Stimulated activated CD4-positive, alpha-beta T cell treated with anti-CD3 and anti-CD28 coated beads, Interleukin-1b, Interleukin-23, amount 100 ng/mL, for 24 hours (primary cell): ENCODE measurements around the gene MTA3.
A peak's percentile ranks its signal among the peaks of the same experiment; 100 is the strongest.
"Not testable (repeated sequence)": the region's sequence is repeated elsewhere in the genome, so short reads cannot be mapped to it uniquely, and the experiment has no call there.

Experiments used
- DNase-seq, 4 experiments: peaks; one replicate each; pipeline ENCODE4 v3.0.0-alpha.2; 2020; ENCODE audit warnings: low read depth in 4 of 4, low spot score in 1 of 4

MTA3 gene

DNA sequence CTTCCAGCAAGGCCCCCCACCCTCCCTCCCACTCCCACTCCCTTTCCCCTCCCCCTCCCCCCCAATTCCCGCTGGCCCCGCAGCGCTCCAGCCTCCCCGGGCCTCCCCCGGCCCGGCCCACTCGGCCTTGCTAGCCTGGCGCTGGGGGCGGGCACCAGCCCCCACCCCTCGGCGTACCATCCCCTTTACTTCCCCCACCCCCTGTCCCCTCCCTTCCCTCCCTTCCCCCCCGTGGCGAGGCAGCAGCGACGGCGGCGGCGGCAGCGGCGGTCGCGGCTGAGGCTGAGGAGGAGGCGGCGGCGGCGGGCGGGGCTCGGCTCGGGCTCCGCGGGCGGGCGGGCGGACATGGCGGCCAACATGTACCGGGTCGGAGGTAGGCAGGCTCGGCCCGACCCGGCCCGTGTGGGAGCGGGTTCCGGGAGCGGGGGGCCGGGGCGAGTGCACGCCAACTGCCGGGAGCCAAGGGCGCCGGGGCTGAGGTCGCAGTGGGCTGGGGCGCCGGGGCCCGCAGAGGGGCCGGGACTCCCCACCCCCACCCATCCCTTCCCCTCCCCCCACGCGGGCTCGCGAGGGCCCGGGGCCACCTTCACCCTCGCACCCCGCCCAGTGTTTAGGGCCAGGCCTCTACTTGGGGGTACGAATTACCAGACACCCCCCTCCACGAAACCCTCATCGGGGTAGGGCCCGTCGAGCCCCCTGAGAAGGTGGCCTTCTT, at the start of gene MTA3:
MTA3 (plus strand) TSS at position 232 of the 715 bp plus-strand sequence; CDS start at position 346, 114 bp downstream.
- peak; percentile 41 to 56 (median 50) for DNase-seq

DNA sequence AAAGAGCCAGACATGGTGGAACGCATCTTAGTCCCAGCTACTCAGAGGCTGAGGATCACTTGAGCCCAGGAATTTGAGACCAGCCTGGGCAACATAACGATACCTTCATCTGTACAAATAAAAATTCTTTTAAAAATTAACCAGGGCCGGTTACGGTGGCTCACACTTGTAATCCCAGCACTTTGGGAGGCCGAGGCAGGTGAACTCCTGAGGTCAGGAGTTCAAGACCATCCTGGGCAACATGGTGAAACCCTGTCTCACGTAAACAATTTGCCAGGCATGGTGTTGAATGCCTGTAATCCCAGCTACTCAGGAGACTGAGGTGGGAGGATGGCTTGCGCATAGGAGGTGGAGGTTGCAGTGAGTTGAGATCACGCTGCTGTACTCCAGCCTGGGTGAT, 48.8 kb upstream of the MTA3 start:
- DNase-seq = no peak

DNA sequence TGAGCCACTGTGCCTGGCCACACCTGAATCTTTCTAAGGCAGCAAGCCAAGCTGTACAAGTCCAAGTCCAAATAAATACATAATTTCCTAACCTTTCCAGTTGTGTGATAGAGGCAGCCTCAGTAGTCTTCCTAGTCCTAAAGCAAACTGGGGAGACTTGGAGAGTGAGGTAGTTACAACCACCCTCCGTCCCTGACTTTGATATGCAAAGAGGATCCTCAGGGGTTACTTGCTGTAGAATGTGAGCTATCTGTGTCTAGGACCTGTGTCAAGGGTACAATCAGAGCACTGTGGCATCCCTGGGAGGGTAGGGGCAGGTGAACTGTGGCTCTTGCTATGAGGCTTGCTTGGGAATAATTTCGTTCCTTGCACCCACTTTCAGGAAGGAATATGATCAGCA, 46.4 kb upstream of the MTA3 start:
- no peak for DNase-seq

DNA sequence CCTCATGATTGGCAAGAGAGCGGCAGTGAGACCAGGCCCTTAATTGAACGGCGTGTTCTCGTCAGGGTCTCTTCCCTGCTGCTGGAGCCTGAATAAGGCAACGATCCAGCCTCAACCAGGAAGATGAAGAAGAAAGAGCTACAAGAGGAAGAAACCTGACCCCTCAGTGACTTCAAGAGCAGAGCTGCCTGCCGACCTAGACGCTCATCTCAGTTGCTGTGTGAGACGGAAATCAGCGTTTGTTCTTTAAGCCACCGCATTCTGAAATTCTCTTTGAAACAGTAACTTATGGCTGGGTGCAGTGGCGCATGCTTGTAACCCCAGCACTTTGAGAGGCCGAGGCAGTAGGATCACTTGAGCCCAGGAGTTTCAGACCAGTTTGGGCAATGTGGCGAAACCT, 45.1 kb upstream of the MTA3 start:
- no peak for DNase-seq

DNA sequence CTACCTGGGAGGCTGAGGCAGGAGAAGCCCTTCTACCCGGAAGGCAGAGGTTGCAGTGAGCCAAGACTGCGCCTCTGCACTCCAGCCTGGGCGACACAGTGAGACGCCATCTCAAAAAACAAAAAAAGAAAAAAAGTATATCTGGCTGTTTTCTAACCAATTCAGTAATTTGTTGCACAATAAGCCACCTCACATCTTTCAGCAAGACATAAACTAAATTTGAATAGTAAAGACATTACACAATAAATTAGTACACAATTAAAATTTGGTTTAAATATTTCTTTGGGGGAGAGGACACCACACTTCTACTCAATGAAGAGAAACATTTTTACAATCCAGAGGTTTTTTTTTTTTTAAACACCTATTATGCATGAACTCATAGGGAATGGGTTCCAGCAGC, 36.0 kb upstream of the MTA3 start:
- no peak for DNase-seq

DNA sequence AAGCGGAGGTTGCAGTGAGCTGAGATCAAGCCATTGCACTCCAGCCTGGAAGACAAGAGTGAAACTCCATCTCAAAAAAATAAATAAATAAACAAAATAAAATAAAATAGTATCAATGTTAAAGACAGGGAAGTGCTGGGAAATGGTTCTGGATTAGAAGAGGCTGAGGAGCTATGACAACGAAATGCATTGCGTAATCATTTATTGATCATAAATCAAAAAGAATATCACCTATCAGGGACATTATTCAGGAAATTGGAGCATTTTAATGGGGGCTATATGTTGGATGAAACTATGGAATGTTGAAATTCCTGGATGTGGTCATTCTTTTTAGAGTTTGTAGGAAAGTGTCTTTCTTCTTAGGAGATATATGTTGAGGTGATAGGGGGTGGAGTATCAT, 30.9 kb upstream of the MTA3 start:
- DNase-seq = no peak

DNA sequence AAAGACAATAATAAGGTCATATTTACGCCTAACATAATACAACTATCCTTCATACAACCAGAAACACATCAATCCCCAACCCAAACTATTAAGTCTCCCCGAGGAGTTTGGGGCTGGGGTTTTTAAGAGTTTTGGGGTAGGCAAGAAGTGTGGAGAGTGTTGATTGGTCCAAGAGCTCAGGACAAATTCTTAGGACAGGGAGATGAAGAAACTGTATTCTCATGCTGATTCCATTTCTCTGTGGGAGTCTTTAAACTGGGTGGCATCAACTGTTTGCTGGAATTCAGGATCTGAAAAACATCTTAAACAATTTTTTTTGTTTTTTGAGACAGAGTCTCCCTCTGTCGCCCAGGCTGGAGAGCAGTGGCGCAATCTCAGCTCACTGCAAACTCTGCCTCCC, 25.6 kb upstream of the MTA3 start:
- no peak for DNase-seq

DNA sequence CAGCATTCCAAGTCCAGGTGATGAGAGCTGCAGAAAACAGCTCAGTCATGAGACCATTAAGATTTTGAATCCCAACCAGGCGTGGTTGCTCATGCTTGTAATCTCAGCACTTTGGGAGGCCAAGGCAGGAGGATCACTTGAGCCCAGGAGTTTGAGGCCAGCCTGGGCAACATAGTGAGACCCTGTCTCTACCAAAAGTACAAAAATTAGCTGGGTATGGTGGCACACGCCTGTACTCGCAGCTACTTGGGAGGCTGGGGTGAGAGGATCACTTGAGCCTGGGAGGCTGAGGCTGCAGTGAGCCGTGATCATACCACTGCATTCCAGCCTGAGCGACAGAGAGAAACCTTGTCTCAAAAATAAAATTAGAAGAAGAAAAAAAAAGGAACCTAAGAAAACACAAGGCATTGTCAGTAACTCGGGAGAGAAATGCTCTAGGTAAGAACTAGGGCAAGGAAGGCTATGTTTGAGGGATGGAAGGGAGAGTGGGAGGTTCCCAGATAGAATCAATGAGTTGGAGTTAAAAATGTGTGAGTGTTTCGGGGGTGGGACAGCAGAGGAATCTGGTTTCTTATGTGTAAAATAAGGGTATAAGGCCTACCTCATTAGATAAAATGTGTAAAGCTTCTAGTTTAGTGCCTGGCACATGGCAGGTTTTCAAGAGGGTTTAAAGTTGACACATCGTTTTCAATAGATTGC, 23.3 kb upstream of the MTA3 start:
- DNase-seq = no peak

DNA sequence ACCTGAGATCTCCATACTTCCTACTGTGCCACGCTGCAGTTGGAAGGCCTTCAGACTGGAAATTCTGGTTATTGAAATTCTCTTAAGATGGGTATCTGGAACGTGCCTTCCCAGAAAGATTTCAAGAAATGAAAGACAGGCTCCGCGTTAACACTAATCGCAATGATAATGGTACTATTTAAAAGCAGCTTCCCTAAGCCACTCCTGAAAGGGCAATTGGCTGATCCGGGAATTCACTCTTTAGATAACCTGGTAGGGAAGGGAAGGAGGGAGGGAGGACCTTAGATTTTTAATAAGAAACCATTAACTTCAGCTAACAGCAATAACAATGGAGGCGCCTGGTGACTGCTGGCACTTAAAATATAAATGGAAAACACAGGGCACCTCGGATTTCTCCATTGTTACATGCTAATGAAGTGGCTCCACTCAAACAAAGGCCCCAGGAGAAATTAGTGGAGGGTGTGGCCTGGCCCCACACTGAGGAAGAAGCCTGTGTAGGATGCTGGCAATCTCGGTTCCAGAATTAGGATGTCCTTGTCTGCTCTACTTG, 22.5 kb upstream of the MTA3 start:
- DNase-seq = no peak

DNA sequence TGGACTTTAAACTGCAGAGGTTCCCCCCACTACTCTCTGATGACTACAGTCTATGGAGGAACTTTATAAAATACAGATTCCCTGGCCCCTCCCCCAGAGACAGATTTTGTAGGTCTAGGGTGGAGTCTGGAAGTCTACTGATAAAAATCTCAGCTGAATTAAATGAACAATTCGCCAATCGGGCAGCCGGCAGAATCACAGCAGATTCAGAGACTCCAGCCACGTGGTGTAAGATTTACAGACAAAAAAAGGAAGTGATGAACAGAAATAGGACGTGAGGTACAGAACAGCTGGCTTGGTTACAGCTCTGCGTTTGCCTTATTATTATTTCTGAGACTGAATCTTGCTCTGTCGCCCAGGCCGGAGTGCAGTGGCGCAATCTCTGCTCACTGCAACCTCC, 21.4 kb upstream of the MTA3 start:
- DNase-seq = no peak

DNA sequence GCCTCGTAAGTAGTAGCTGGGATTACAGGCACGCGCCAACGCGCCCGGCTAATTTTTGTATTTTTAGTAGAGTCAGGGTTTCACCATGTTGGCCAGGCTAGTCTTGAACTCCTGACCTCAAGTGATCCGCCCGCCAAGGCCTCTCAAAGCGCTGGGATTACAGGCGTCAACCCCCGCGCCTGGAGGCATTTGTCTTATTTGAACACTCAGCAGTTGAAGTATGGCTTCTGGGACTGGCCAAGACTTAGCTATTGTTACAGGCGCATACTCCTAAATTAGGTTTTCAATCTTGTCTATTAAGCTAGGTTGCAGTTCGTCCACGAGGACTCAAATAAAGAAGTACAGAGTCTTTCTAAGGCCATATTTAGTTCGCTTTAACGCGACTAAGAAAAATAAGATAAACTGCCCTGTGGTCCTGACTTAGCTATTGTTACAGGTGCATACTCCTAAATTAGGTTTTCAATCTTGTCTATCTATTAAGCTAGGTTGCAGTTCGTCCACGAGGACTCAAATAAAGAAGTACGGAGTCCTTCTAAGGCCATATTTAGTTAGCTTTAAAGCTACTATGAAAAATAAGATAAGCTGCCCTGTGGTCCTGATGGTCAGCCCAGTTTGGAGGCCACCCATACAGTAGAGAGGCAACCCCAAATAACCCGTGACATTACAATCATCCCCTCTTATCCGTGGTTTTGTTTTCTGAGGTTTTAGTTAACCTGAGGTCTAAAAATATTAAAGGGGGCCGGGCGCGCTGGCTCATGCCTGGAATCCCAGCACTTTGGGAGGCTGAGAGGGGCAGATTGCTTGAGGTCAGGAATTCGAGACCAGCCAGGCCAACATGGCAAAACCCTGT, 20.8 kb upstream of the MTA3 start:
- DNase-seq = no peak

DNA sequence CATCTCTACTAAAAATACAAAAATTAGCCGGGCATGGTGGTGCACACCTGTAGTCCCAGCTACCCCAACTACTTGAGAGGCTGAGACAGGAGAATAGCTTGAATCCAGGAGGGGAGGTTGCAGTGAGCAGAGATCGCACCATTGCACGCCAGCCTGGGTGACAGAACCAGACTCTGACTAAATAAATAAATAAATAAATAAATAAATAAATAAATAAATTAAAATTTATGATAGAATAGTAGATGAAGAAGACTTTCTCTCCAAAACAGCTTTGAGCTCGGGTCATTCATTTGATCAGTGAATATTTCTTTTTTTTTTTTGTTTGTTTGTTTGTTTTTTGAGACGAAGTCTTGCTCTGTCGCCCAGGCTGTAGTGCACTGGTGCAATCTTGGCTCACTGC, 17.6 kb upstream of the MTA3 start:
- DNase-seq = no peak

DNA sequence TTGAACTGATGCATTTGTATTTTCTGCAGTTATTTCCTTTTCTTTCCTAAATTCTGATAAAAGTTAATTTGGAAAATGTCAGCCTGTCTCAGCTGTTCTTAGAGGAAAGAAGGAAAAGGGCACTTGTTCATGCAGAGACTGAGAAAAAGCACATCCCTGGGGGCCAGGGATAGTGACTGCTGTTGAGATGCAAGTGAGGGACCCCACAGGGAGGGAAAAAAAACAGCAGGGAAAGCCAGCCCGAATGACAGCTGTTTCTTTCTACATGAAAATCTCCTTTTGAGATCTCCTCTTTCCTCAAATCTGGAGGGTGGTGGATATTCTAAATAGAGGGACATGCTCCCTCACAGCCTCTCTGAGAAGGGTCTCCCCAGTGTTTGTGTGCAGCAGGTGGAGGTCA, 14.0 kb upstream of the MTA3 start:
- DNase-seq = no peak

DNA sequence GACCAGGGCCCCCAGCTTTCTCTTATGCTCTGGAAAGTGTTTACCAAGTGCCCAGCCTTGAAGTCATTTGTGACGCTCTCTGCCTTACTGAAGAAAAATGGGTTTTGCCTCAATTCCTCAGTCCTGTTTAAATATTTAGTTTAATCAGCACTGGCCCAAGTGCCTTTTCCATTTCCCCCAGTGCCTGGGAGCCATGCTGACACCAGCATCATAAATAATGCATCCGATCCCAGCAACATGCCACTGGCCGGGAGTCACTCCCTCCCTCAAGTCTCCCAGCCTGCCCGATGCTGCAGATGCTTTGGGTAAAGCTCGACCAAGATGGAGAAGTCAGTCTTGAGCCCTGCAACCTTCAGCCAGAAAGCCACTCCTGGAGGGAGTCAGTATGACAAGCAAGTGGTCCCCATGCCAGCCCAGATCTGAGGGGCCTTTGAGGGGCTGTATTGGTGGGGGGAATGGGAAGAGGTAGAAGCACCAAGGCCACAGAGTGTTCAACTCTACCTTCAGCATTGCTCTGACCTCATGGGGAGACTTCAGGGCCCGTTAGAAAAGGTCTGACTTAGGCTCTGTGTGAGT, 12.0 kb upstream of the MTA3 start:
- no peak for DNase-seq

DNA sequence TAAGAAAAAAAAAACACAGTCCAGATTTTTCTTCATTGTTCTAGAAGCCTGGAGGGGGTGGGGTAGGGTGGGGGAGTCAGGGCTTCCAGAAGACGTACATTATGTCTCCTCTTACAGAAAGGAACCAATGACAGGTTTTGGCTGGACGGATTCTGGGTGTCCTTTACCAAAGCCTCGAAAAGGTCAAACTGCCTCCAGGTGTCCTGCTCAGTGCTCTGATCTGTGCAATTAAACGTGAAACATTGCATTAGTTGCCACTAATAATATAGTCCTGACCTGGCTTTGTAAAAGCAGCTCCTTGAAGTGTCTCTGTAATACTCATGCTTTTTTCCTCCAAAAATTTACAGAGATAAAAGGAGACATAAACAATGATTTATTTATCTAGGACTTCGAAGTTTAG, 11.1 kb upstream of the MTA3 start:
- no peak for DNase-seq

DNA sequence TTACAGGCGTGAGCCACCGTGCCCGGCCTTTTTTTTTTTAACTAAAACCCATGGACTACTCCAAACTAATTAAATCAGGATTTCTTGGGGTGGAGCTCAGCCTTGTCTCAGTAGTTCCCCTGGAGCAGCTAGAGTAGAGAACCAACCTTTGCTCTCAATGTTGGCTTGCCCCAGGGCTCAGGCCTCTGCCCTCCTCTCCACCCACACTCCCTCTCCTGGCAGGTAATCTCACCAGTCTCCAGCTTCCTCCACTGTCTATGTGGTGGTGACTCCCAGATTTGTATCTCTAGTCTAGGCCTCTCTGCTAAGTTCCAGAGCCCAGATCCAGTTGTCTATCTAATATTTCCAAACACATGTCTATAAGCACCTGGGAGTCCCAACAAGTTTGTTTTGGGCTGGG, 9.6 kb upstream of the MTA3 start:
- DNase-seq = no peak

DNA sequence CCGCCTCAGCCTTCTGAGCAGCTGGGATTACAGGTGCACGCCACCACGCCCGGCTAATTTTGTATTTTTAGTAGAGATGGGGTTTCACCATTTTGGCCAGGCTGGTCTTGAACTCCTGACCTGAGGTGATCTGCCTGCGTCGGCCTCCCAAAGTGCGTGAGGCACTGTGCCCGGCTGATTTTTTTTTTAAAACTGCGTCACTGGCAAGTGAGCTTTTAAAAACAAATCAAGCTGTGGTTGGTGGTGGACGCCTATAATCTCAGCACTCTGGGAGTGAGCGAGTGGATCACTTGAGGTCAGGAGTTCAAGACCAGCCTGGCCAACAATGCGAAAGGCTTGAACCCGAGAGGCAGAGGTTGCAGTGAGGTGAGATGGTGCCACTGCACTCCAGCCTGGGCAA, 8.3 kb upstream of the MTA3 start:
- DNase-seq = not testable (repeated sequence)

DNA sequence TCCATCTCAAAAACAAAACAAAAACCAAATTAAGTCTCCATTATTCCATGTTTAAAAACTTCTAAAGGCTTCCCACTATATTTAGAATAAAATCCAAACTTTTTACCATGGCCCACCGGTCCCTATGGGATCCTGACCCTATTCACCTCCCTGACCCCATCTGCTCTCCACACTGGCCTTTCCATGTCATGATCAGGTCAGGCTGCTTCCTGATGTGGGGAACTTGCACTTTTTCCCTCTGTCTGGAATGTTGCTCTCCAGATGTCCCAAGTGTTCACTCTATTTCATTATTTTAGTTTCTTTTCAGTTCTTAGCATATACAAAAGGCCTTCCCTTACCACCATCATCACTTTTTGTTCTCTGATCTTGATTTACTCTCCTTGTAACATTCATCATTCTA, 7.5 kb upstream of the MTA3 start:
- DNase-seq = no peak

DNA sequence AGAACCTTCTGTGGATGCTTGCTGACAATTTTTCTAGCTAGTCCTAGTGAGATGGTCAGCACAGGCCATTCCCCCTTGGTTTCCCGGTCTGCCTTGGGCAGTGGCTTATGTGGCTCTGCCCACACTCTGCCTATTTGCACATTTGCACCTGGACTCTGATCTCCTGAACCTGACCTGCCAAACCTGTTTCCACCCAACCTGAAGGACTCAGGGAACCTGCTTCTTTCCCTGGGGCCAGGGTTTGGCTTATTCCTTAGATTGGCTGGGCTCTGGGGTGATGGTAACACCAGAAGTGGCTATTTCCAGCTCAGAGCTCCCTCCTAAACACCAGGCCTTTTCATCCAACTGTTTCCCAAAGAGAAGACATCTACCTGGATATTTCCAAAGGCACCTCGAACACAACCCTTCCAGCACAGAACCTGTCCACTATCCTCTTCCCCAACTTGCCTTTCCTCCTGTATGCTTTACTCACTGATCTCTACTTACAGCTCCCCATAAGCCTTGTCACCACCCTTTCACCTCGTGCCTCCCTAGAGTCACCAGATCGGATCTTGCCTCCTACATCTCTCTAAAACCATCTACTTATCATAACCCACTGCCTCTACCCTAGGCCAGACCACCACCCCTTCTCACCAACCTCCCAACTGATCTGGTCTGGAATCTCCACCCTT, 5.8 kb upstream of the MTA3 start:
- no peak for DNase-seq

DNA sequence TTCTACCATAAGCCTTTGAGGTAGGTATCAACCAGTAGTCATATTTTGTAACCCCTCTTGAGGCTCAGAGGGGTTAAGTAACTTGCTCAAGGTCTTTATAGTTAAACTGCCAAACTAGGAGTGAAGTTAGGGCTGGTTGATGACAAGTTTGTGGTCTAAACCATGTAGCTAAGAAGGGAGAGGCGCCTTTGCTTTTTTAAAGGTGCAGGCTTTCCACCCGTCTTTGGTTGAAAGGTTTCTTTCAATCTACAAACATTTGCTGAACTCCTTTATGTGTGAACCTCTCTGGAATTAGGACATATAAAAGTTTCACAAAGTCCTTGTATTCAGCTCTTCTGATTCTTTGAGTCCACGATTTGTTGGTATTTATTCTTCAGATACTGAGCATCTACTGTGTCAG, 2.4 kb upstream of the MTA3 start:
- DNase-seq = no peak

DNA sequence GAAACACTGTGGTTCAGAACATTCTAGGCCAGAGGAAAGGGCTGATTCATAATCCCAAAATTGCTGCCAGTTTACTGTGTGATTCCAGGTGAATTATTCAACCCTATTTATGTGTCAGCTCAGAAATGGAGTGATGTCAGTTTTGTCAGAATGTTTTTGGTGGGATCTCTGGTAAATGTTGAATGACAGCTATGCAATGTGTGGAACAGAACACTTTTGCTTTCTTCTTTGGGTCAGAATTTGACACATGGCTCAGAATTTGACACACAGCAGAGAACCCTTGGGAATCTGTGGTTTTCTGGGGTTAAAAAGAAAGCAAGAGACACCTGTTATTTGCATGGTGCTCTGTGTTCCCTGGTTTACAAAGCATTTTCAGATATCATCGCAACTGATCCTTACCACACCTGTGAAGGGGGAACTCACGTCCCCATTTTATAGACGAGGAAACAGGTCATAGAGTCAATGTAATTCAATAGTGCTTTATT, 1.6 kb upstream of the MTA3 start:
- DNase-seq = no peak
